ENCODE measurements around the gene PALMD.

PALMD gene

DNA sequence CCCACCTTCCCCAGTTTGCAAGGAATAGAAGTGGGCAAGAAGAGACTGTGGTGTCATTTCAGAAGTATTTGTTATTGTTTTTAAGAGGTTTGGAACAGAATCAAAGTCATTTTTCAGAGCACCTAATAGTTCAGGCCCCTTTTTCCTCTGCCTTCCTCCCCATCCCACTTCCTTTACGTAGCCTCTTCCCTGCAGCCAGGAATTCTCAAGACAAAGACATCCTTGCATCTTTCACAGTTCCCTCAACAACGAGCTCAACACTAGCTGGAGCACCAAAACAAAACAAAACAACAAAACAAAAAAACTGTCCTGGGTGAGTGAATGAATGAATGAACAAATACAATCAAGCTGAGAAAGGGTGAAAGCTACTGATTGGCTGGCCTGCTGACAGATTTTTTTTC, 7.0 kb downstream of the PALMD start:
- Histone ChIP-seq H3K36me3 (ENCODE audit: control insufficient read depth, insufficient read depth, low read length) (no peaks in the 10 kb centered on the region), H3K4me3 (ENCODE audit: low read length) (no peak overlapping the region), H3K27ac (ENCODE audit: low read depth, low read length) (no peak overlapping the region), H3K27me3 (ENCODE audit: control insufficient read depth, insufficient read depth, low read length) (no peaks in the 10 kb centered on the region), H3K4me1 (ENCODE audit: control insufficient read depth, insufficient read depth, low read length) (no peaks in the 10 kb centered on the region), H3K9ac (ENCODE audit: low read length) (no peak overlapping the region)

DNA sequence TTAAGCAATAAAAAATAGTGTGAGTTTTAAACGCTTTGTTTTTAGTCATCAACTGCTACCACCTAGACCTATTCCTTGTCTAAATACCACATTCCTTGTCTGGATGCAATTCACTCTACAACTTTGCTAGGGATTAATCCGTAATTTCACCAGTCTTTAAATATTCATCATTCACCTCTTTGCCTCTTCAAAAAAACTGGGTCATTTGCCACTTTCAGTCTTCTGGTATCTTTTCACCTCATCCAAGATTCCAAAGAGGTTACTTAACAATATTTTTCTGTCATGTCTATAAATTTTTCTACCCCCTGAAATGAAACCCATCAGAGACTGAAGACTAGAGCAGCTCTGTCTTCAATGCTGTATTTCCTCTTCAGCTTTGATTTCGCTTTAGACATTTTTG, 9.5 kb downstream of the PALMD start:
- H3K36me3 ChIP-seq (ENCODE audit: control insufficient read depth, insufficient read depth, low read length), result no peaks in the 10 kb centered on the region
- H3K27me3 ChIP-seq (ENCODE audit: control insufficient read depth, insufficient read depth, low read length), result no peaks in the 10 kb centered on the region
- no peak overlapping the region for H3K4me3 ChIP-seq (ENCODE audit: low read length)
- H3K4me1 ChIP-seq (ENCODE audit: control insufficient read depth, insufficient read depth, low read length), result no peaks in the 10 kb centered on the region
- H3K27ac ChIP-seq (ENCODE audit: low read depth, low read length), result no peak overlapping the region
- no peak overlapping the region for H3K9ac ChIP-seq (ENCODE audit: low read length)

DNA sequence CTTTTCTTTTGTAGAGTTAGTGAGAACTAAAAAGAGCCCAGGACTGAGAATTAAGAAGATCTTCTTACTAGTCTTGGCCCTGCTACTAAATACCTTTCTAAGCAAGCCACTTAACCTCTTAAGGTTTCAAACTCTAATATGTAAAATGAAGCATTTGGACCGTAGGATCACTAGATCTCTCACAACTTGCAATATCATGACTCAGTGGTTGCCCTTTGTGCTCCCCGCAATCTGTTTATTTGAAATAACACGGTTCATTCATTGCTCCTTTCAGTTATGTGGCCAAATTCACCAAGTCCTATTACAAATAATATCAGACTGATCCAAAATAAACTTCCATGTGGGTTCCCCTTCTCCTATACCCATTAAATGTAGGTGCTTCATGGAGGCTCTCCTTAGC, 10.8 kb downstream of the PALMD start:
- Histone ChIP-seq H3K36me3 (ENCODE audit: control insufficient read depth, insufficient read depth, low read length) (no peaks in the 10 kb centered on the region), H3K9ac (ENCODE audit: low read length) (no peak overlapping the region), H3K27ac (ENCODE audit: low read depth, low read length) (no peak overlapping the region), H3K27me3 (ENCODE audit: control insufficient read depth, insufficient read depth, low read length) (no peaks in the 10 kb centered on the region), H3K4me3 (ENCODE audit: low read length) (no peak overlapping the region), H3K4me1 (ENCODE audit: control insufficient read depth, insufficient read depth, low read length) (no peaks in the 10 kb centered on the region)

DNA sequence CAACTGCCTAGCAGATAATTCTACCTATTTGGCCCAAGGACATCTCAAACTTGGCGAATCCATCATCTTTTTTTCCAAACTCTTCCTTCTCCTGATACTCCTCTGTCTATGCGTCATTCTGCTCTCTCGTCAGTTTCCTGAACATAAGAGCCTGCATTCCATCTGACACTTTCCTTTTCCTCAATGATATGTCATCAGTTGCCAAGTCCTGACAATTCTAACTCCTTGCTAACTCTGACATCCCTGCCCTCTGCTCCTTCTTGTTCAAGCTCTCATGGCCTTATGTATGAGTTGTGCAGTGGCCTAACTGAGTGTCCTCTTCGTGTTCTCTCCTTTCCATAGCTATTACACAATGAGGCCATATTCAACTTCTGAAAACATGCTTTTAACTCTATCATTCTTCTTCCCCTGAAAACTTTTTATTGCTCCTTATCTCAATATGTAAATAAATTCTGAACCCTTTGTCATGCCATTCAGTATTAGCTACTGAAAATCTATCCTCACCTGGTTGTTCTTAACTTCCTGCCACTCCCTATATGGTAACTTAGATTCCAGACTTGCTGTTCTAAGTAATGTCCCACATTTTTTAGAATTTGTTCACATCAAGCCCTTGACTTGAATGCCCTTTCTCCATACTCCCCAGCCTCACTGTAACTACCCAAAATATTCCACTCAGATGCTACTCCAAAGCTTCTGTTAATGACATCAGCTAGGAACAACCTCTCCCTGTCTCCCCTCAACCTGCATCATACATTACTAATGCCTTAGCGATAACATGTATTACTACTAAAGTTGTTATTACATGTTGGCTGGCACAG, 11.5 kb downstream of the PALMD start:
- Histone ChIP-seq H3K4me1 (ENCODE audit: control insufficient read depth, insufficient read depth, low read length) (no peaks in the 10 kb centered on the region), H3K27ac (ENCODE audit: low read depth, low read length) (no peak overlapping the region), H3K9ac (ENCODE audit: low read length) (no peak overlapping the region), H3K27me3 (ENCODE audit: control insufficient read depth, insufficient read depth, low read length) (no peaks in the 10 kb centered on the region), H3K4me3 (ENCODE audit: low read length) (no peak overlapping the region), H3K36me3 (ENCODE audit: control insufficient read depth, insufficient read depth, low read length) (no peaks in the 10 kb centered on the region)

DNA sequence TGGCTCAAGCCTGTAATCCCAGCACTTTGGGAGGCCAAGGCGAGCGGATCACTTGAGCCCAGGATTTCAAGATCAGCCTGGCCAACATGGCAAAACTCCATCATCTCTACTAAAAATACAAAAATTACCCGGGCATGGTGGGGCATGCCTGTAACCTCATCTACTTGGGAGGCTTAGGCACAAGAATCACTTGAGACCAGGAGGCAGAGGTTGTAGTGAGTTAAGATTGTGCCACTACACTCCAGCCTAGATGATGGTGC, 12.0 kb downstream of the PALMD start:
- no peaks in the 10 kb centered on the region for H3K36me3 ChIP-seq (ENCODE audit: control insufficient read depth, insufficient read depth, low read length)
- H3K27ac ChIP-seq (ENCODE audit: low read depth, low read length), result no peak overlapping the region
- no peak overlapping the region for H3K9ac ChIP-seq (ENCODE audit: low read length)
- H3K27me3 ChIP-seq (ENCODE audit: control insufficient read depth, insufficient read depth, low read length), result no peaks in the 10 kb centered on the region
- H3K4me3 ChIP-seq (ENCODE audit: low read length), result no peak overlapping the region
- no peaks in the 10 kb centered on the region for H3K4me1 ChIP-seq (ENCODE audit: control insufficient read depth, insufficient read depth, low read length)

DNA sequence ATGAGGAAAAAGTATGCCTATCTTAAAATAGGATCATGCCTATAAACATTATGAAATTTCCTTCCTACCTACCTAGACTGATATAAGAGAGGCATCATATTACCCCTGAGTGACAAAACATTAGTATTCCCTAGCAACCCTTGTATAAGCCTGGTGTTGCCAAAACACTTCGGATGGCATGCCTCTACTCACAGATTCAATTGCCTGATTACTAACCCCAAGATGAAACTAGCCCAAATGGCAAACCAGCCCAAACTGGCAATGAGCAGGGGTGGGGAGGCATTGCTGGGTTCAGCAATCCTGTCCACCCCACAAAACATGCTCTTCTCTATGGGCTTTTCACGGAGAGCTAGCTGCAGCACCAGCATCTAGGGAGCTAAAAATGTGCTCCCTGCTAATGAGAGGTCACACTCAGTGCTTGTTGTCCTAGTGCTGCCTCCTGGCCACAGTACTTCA, 13.9 kb downstream of the PALMD start:
- Histone ChIP-seq H3K27ac (ENCODE audit: low read depth, low read length) (no peak overlapping the region), H3K27me3 (ENCODE audit: control insufficient read depth, insufficient read depth, low read length) (no peaks in the 10 kb centered on the region), H3K9ac (ENCODE audit: low read length) (no peak overlapping the region), H3K36me3 (ENCODE audit: control insufficient read depth, insufficient read depth, low read length) (no peaks in the 10 kb centered on the region), H3K4me3 (ENCODE audit: low read length) (no peak overlapping the region), H3K4me1 (ENCODE audit: control insufficient read depth, insufficient read depth, low read length) (no peaks in the 10 kb centered on the region)

DNA sequence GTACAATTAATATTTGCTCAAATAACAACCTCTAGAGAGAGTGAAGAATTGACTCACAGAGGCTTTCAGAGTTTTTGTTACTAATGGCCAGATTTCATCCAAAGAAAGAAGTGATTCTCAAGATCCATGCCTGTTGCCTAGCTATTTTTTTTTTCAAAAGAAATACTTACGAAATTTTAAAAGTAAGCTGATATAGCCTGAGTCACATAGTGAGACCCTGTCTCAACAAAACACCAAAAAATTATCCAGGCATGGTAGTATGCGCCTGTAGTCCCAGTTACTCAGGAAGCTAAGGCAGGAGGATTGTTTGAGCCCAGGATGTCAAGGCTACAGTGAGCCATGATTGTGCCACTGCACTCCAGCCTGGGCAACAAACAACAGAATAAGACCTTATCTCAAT, 14.6 kb downstream of the PALMD start:
- no peaks in the 10 kb centered on the region for H3K4me1 ChIP-seq (ENCODE audit: control insufficient read depth, insufficient read depth, low read length)
- H3K4me3 ChIP-seq (ENCODE audit: low read length), result no peak overlapping the region
- no peak overlapping the region for H3K27ac ChIP-seq (ENCODE audit: low read depth, low read length)
- H3K27me3 ChIP-seq (ENCODE audit: control insufficient read depth, insufficient read depth, low read length), result no peaks in the 10 kb centered on the region
- H3K36me3 ChIP-seq (ENCODE audit: control insufficient read depth, insufficient read depth, low read length), result no peaks in the 10 kb centered on the region
- no peak overlapping the region for H3K9ac ChIP-seq (ENCODE audit: low read length)

DNA sequence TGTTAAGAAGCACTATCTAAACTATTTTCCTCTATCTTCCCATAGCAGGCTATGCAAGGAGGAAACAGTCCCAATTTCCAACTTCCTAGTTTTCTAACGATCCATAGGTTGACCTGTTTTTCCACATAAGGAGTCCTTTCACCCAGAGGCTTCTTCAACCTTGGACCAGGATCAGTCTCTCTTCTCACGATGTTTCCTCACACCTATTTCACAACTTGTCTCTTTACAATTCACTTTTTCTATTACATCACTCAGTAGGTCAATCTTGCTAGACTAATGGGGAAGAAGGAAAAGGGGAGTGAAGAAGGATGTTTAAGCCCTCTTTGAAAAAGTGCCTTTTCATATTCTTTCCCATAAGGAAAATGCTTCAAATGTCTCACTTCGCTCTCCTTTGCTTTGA, 15.9 kb downstream of the PALMD start:
- H3K36me3 ChIP-seq (ENCODE audit: control insufficient read depth, insufficient read depth, low read length), result no peaks in the 10 kb centered on the region
- no peak overlapping the region for H3K27ac ChIP-seq (ENCODE audit: low read depth, low read length)
- no peak overlapping the region for H3K9ac ChIP-seq (ENCODE audit: low read length)
- H3K27me3 ChIP-seq (ENCODE audit: control insufficient read depth, insufficient read depth, low read length), result no peaks in the 10 kb centered on the region
- no peak overlapping the region for H3K4me3 ChIP-seq (ENCODE audit: low read length)
- no peaks in the 10 kb centered on the region for H3K4me1 ChIP-seq (ENCODE audit: control insufficient read depth, insufficient read depth, low read length)

DNA sequence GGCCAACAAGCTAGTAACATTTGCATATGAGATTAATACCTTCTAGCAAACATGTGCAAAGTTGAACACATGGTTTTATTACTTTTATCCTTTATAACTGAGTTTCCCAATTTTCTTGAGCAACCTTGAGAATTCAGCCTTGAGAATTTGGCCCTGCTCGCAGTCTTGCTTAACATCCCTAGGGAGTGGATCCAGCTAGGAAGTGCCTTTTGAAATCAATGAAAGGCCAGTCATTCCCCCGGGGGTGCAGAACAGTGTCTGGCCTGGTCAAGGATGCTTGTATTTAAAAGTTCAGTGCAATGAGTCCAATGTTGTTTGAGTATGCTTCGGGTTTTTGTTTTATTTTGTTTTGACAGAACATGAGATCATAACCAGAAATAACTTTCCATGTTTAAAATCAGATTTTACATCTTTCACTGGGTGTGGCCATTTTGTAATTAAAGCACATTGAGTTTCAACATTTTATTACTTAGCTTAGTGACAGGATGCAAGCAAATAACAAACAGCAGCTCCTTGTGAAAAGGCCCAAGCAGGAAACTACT, 16.7 kb downstream of the PALMD start:
- Histone ChIP-seq H3K9ac (ENCODE audit: low read length) (no peak overlapping the region), H3K36me3 (ENCODE audit: control insufficient read depth, insufficient read depth, low read length) (no peaks in the 10 kb centered on the region), H3K27ac (ENCODE audit: low read depth, low read length) (no peak overlapping the region), H3K27me3 (ENCODE audit: control insufficient read depth, insufficient read depth, low read length) (no peaks in the 10 kb centered on the region), H3K4me3 (ENCODE audit: low read length) (no peak overlapping the region), H3K4me1 (ENCODE audit: control insufficient read depth, insufficient read depth, low read length) (no peaks in the 10 kb centered on the region)

DNA sequence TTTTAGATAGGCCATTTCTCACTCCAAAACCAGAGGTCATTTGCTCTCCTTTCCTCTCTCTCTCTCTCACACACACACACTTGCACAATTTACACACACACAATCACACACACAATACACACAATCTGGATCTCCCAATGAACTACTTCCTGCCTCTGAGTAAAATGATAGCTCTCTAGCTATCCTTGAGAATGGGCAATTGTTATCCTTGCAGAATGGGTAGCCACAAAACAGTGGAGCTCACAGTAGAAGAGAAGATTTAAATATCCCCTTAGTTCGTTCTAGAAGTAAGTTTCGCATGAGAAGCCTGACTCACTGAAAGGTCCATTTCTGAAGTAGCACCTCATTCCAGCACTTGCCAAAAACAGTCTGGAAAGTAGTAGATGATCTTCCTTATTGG, 17.6 kb downstream of the PALMD start:
- H3K9ac ChIP-seq (ENCODE audit: low read length), result no peak overlapping the region
- H3K4me1 ChIP-seq (ENCODE audit: control insufficient read depth, insufficient read depth, low read length), result no peaks in the 10 kb centered on the region
- H3K36me3 ChIP-seq (ENCODE audit: control insufficient read depth, insufficient read depth, low read length), result no peaks in the 10 kb centered on the region
- no peak overlapping the region for H3K4me3 ChIP-seq (ENCODE audit: low read length)
- H3K27ac ChIP-seq (ENCODE audit: low read depth, low read length), result no peak overlapping the region
- no peaks in the 10 kb centered on the region for H3K27me3 ChIP-seq (ENCODE audit: control insufficient read depth, insufficient read depth, low read length)

DNA sequence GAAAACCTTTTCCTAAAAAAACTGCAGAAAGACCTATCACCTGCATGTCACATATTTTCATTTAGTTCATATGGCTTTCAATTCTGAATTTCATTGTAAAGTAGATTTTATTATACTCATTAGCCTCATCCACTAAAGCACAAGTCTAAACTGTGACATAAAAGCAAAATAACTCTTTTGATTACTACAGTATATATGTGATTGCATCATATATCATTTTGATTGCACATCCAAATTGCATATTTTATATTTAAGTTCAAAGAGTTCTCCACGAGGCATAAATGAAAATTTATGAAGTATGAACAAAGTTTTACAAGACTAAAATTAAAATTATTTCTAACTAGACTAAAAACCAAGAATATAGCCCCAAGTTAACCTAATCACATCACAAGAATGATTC, 19.3 kb downstream of the PALMD start:
- Histone ChIP-seq H3K9ac (ENCODE audit: low read length) (no peak overlapping the region), H3K4me3 (ENCODE audit: low read length) (no peak overlapping the region), H3K27ac (ENCODE audit: low read depth, low read length) (no peak overlapping the region), H3K27me3 (ENCODE audit: control insufficient read depth, insufficient read depth, low read length) (no peaks in the 10 kb centered on the region), H3K4me1 (ENCODE audit: control insufficient read depth, insufficient read depth, low read length) (no peaks in the 10 kb centered on the region), H3K36me3 (ENCODE audit: control insufficient read depth, insufficient read depth, low read length) (no peaks in the 10 kb centered on the region)

DNA sequence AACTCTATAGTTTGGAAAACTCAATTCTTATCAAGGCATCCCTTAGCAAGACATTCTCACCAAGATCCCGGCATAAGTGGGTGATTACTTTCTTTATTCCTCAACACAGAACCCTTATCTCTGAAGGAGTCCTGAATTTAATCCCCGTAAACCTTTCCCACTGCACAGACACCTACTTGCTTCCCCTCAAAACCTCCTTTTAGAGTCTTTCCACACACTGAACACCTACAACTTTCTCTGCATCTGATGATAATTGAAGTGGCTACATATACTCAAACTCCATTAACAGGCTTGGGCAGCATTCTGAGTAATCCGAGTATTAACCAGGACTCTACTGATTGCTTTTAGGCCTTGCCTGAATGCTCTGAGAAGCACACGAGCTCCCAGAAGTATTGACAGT, 23.5 kb downstream of the PALMD start:
- Histone ChIP-seq H3K9ac (ENCODE audit: low read length) (no peak overlapping the region), H3K27ac (ENCODE audit: low read depth, low read length) (no peak overlapping the region), H3K4me3 (ENCODE audit: low read length) (no peak overlapping the region), H3K4me1 (ENCODE audit: control insufficient read depth, insufficient read depth, low read length) (no peaks in the 10 kb centered on the region), H3K36me3 (ENCODE audit: control insufficient read depth, insufficient read depth, low read length) (no peaks in the 10 kb centered on the region), H3K27me3 (ENCODE audit: control insufficient read depth, insufficient read depth, low read length) (no peaks in the 10 kb centered on the region)

DNA sequence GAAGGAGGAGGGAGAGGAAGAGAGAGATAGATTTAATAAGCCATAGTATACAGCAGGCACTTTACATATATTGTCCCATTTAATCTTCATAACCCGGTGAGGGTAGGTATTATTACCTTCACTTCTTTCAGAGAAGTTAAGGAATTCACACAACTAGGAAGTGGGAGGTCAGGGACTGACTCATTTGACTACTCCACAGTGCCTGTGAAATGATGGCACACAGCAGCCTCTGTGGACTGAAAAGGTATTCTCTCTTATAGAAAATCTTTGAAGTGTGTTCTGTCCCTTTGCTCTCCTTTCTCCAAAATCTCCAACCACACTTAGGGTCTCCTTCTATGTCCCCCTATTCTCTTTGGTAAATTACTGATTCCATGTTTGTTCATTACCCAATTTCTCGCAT, 23.9 kb downstream of the PALMD start:
- no peak overlapping the region for H3K27ac ChIP-seq (ENCODE audit: low read depth, low read length)
- H3K4me3 ChIP-seq (ENCODE audit: low read length), result no peak overlapping the region
- no peaks in the 10 kb centered on the region for H3K27me3 ChIP-seq (ENCODE audit: control insufficient read depth, insufficient read depth, low read length)
- H3K9ac ChIP-seq (ENCODE audit: low read length), result no peak overlapping the region
- no peaks in the 10 kb centered on the region for H3K36me3 ChIP-seq (ENCODE audit: control insufficient read depth, insufficient read depth, low read length)
- no peaks in the 10 kb centered on the region for H3K4me1 ChIP-seq (ENCODE audit: control insufficient read depth, insufficient read depth, low read length)

Data from rectal smooth muscle tissue (tissue), 1 donor.